ENCODE measurements around the gene DCAF6.

DNA sequence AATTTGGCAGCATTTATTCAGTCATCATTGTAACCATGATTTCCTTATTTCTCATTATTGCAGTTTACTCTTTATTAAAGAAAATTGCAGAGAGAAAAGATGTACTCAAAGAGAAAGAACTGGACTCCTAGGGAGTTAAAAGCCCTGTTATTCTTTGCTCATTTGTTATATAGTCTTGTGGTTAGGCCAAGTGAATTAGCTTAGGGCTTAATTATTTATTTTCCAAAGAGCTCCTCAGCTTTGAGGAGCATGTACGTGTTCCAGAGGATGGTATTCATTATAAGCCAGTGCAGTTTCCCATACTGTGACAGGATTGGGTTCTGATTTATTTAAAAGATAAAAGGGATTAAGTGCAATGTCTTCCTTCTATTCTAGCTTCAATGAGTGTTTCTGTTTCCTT is 113.8 kb downstream of the DCAF6 start:
- no peak for TF ChIP-seq TAF1 (IDR thresholded peaks at IDR 0.05; ENCODE audit: low read depth, low read length)
- no peak for TF ChIP-seq POLR2AphosphoS5 (IDR thresholded peaks at IDR 0.05; ENCODE audit: low read depth, low read length)
- no peak for TF ChIP-seq POLR2A (IDR thresholded peaks at IDR 0.05; ENCODE audit: low read depth, low read length)
- TF ChIP-seq PAX5 (IDR thresholded peaks at IDR 0.05; ENCODE audit: insufficient read depth, low read length, severe bottlenecking), result no peak
- no peak for TF ChIP-seq SPI1 (IDR thresholded peaks at IDR 0.05; ENCODE audit: low read depth, low read length)
